KBM-7 (cell line): ENCODE measurements around the gene DTX3.
"Not testable (repeated sequence)": the region's sequence is repeated elsewhere in the genome, so short reads cannot be mapped to it uniquely, and the experiment has no call there.

Experiments
- DNase-seq: peaks from one replicate; pipeline ENCODE4 v3.0.0-alpha.2; 2015
- in situ Hi-C: fragments of 300-500 bp; cut with MboI; formaldehyde crosslinking; loops from 2 replicates; pipeline ENCODE4 v1.14.3; 2020; ENCODE audit warnings: low sequenced_read_pairs, low pct_unique_long_range_greater_than_20kb, mixed read lengths

The DTX3 gene

GRCh38 chr12:57655541-57656240, 51.1 kb downstream of the DTX3 start:
- no peak for DNase-seq
- in situ Hi-C loops: no loop called here

GRCh38 chr12:57656408-57656807, 51.8 kb downstream of the DTX3 start:
- DNase-seq, in situ Hi-C loops: not testable (repeated sequence)

- DNase-seq: no peak
- in situ Hi-C loops: no loop called here
Observed at GRCh38 chr12:57657744-57658143, 53.1 kb downstream of the DTX3 start.

GRCh38 chr12:57658890-57659289, 54.3 kb downstream of the DTX3 start:
- no peak for DNase-seq
- in situ Hi-C loops: no loop called here
